ENCODE results near the gene DRC7. TPM values are rescaled to one million over a fixed set of nuclear protein-coding genes. Genes with fewer than 3 reads are reported as not detected.

Gene DRC7
- total RNA-seq, 4 donors from 2014 or later: 0.22 to 7.1 TPM; not detected in 2

DNA sequence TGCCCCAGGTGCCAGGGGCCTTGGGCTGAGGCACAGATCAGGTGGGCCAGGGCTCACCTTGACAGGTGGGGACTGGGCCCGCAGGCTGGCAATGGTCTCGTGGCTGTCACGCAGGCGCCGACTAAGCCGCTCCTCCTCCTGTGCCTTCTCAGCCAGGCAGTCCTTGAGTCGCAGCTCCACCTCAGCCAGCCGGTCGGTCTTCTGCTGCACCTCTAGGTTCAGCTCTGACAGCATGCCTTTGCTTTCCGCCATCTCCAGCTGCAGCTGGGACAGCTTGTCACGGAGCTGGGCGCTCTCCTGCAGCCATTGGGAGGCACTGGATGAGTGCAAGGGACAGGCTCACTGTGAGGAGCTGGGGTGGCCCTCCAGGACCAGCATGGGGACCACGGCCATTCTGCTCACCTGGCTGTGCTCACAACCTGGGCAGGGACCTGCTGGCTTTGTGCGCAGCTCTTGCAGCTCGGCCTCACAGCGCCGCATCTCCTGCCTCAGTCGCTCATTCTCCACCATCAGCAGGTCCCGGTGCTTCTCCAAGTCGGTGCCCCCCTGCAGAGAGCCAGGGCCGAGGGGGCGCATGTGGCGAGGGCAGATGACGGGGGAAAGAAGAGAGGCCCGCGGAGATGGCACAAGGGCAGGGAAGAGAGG is 76.7 kb downstream of the DRC7 start:
- H3K36me3 ChIP-seq: peaks cover 48% of the 10 kb centered on the region in 2 donors
- peak overlapping the region in 1 of 3 donors; percentile 23 for H3K27ac ChIP-seq
- no peaks in the 10 kb centered on the region for H3K9me3 ChIP-seq
- no peak for TF ChIP-seq POLR2A (IDR thresholded peaks at IDR 0.05)
- TF ChIP-seq, protein P1, sequence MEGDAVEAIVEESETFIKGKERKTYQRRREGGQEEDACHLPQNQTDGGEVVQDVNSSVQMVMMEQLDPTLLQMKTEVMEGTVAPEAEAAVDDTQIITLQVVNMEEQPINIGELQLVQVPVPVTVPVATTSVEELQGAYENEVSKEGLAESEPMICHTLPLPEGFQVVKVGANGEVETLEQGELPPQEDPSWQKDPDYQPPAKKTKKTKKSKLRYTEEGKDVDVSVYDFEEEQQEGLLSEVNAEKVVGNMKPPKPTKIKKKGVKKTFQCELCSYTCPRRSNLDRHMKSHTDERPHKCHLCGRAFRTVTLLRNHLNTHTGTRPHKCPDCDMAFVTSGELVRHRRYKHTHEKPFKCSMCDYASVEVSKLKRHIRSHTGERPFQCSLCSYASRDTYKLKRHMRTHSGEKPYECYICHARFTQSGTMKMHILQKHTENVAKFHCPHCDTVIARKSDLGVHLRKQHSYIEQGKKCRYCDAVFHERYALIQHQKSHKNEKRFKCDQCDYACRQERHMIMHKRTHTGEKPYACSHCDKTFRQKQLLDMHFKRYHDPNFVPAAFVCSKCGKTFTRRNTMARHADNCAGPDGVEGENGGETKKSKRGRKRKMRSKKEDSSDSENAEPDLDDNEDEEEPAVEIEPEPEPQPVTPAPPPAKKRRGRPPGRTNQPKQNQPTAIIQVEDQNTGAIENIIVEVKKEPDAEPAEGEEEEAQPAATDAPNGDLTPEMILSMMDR (IDR thresholded peaks at IDR 0.05): no peak
- H3K4me1 ChIP-seq: peaks cover 13 to 23% of the 10 kb centered on the region in 2 donors
- H3K4me3 ChIP-seq (replicated peaks in 1 of 3): no peak overlapping the region
- no peaks in the 10 kb centered on the region for H3K27me3 ChIP-seq
- DNase-seq: no peak
- intact Hi-C loops (cut with DNase I): no loop called here
- WGBS, 2 donors: 96 to 97% methylated on average over 15 to 26 of the region's 26 CpGs

- no peak for TF ChIP-seq POLR2A (IDR thresholded peaks at IDR 0.05)
- TF ChIP-seq, protein P1 (IDR thresholded peaks at IDR 0.05): no peak
- Histone ChIP-seq H3K9me3 (no peaks in the 10 kb centered on the region), H3K4me1 (peaks cover 13 to 23% of the 10 kb centered on the region in 2 donors), H3K4me3 (replicated peaks in 1 of 3) (no peak overlapping the region), H3K27me3 (no peaks in the 10 kb centered on the region), H3K27ac (peak overlapping the region; percentile 72 to 86 (median 76)), H3K36me3 (peaks cover 30 to 34% of the 10 kb centered on the region in 2 donors)
- WGBS, 2 donors: 79 to 81% methylated on average over 11 of the region's 11 CpGs
- intact Hi-C loops (cut with DNase I): no loop called here
- DNase-seq: no peak
These were observed 78.4 kb downstream of the DRC7 start for GRCh38 chr16:57773019-57773418.

DNA sequence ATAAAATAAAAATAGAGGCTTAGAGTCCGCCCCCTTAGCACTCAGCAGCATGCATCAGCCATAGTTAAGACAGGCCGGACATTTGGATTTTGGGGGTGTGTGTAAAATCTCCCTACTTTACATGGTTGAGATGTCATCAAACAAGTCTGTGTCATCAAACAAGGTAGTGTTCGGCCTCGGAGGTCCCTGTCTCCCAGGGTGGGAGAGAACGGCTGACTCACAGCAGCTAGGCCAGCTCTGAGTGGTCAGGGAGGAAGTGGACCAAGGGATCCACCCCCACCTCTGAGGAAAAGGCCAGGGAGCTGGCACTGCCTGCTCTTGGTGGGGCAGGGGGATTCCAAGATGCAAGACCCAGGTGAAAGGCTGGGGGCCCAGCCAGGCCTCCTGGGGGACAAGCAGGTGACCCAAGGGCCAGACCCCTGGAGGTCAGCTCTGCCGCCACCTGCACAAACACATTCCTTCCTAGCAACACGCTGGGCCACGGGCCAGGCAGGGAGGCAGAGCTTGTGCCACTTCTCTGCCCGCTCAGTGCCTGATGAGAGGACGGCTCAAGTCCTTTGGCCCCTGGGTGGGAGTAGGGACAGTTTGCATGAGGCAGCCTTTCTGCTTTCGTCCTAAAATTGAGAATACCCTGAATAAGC is 79.2 kb downstream of the DRC7 start:
- H3K27ac ChIP-seq: peak overlapping the region; percentile 72 to 86 (median 76)
- 42 to 49% methylated on average over 8 to 11 of the region's 11 CpGs for WGBS, 2 donors
- DNase-seq: peak; percentile 93 to 96
- H3K36me3 ChIP-seq: peaks cover 28 to 30% of the 10 kb centered on the region in 2 donors
- TF ChIP-seq POLR2A (IDR thresholded peaks at IDR 0.05): no peak
- TF ChIP-seq, protein P1 (IDR thresholded peaks at IDR 0.05): peak in 1 of 6 experiments; percentile 23
- intact Hi-C loops (cut with DNase I): no loop called here
- no peak overlapping the region for H3K4me3 ChIP-seq (replicated peaks in 1 of 3)
- peaks cover 13 to 23% of the 10 kb centered on the region in 2 donors for H3K4me1 ChIP-seq
- H3K9me3 ChIP-seq: no peaks in the 10 kb centered on the region
- no peaks in the 10 kb centered on the region for H3K27me3 ChIP-seq

- peaks cover 13 to 23% of the 10 kb centered on the region in 2 donors for H3K4me1 ChIP-seq
- DNase-seq: no peak
- TF ChIP-seq, protein P1 (IDR thresholded peaks at IDR 0.05): no peak
- TF ChIP-seq POLR2A (IDR thresholded peaks at IDR 0.05): no peak
- no peaks in the 10 kb centered on the region for H3K27me3 ChIP-seq
- 91 to 92% methylated on average over 12 of the region's 12 CpGs for WGBS, 2 donors
- no peaks in the 10 kb centered on the region for H3K9me3 ChIP-seq
- no peak overlapping the region for H3K4me3 ChIP-seq (replicated peaks in 1 of 3)
- intact Hi-C loops (cut with DNase I): no loop called here
- H3K27ac ChIP-seq: peak overlapping the region; percentile 72 to 86 (median 76)
- peaks cover 18 to 20% of the 10 kb centered on the region in 2 donors for H3K36me3 ChIP-seq
These were observed 80.2 kb downstream of the DRC7 start for GRCh38 chr16:57774705-57775285.

Data from thyroid gland (tissue), 4 donors.